ENCODE data around the gene KLK12.

Gene KLK12

GRCh38 chr19:51044327-51044726 lies 9.5 kb upstream of the KLK12 start:
- no peak for DNase-seq

GRCh38 chr19:51043497-51043896 lies 8.7 kb upstream of the KLK12 start:
- no peak for DNase-seq

DNA sequence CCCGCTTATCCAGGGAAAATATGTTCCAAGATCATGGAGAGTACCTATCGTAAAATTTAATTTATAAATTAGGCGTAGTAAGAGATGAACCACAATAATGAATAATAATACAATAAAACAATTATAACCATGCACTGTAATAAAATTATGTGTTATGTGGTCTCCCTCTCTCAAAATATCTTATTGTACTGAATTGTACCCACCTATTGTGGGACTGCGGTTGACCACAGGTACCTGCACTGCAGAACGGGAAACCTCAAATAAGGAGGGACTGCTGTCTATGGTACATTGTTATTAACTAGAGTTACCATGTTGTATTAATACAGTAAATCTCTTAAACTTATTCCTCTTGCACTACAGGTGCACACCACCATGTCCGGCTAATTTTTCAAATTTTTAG lies 5.3 kb upstream of the KLK12 start:
- DNase-seq = no peak

DNA sequence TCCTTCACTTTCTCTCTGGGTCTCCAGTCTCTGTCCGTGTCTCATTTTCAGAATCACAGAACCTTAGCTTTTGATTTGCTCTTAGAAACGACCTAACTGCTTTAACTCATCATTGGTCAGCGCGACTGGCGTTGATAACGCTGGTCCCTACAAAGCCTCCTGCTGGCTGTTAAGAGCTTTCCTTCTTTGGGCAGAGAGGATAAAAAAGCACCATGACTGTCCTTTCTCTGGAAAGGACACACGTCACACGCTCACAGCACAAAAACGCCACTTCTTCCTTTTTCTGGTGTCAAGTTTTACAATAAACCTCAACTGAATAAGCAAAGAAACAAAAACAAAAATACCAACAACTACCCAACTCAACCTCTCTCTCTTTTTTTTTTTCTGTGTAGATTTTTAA lies 1.7 kb upstream of the KLK12 start:
- DNase-seq = no peak

DNA sequence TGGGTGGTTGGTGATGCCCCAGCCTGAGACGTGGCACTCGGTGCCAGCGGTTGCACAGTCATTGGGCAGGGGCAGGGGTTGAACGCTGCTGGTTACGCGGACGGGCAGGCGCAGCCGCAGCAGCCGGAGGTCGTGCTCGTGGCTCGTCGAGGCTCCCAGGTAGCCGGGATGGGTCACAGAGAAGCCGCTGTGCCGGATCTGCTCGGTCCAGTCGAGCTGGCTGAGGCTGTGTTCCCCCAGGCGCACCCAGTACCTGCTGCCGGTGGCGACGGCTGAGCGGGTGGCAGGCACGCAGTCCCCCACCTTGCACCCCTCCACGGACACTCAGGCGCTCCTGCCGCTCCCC lies 2.9 kb downstream of the KLK12 start:
- DNase-seq = no peak

- DNase-seq = no peak
These were observed 3.5 kb downstream of the KLK12 start for GRCh38 chr19:51031220-51031879.

DNA sequence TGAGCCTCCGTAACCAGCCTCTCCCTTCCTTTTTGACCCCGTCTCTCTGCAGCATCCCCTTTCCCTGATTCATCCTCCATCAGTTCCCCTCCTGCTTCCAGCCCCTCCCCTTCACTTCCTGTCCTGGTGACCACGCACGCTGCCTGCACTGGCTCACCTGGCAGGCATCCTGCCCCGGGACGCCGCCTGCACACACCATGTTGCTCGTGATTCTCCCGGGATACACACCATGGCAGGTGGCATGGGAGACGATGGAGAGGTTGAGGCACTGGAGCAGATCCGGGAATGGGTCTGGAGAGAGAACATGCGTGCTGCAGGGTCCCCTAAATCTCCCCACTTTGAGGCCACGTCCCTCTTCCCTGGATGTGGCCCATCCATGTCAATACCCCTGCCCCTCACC lies 4.2 kb downstream of the KLK12 start:
- no peak for DNase-seq

- no peak for DNase-seq
These were observed 5.1 kb downstream of the KLK12 start for GRCh38 chr19:51029718-51030117.

GRCh38 chr19:51027873-51028272 lies 6.9 kb downstream of the KLK12 start:
- no peak for DNase-seq

GRCh38 chr19:51027126-51027806 lies 7.5 kb downstream of the KLK12 start:
- no peak for DNase-seq

DNA sequence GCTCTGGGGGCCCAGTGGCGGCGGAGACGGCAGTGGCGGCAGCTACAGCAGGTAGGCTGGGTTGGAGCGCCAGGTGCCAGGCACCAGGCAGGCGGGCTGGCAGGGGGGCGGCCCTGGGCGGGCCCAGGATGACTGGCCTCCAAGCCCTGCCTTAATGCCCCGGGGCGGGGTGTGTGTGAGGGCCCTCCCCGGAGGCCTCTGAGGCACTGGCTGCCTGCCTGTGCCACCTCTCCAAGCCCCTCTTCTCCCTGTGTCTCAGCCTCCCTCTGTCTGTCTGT lies 8.3 kb downstream of the KLK12 start, which contains the start of gene KLK11:
KLK11 (minus strand) TSS at position 63 of the 278 bp plus-strand sequence. CDS start 985 bp downstream, outside the sequence.
- DNase-seq = no peak

- DNase-seq = no peak
These were observed 8.8 kb downstream of the KLK12 start for GRCh38 chr19:51025809-51026553.

DNA sequence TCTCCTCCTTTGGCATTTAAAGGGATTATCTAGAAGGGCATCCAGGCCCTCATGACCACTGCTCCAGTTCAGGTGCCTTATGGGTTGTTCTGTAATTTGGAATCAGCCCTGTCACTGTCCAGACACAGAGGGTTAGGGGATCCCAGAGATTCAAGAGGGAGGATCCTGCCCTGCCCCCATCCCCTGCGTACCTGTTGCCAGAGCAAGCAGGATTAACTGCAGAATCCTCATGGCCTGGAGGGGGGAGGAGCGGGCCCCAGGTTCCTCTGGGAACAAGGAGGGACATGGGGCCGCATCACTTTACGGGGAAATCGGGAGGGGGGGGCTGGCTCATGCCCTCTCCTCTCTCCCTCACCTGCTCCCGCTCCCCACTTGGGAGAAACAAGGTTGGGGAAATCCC lies 9.4 kb downstream of the KLK12 start:
- no peak for DNase-seq

DNA sequence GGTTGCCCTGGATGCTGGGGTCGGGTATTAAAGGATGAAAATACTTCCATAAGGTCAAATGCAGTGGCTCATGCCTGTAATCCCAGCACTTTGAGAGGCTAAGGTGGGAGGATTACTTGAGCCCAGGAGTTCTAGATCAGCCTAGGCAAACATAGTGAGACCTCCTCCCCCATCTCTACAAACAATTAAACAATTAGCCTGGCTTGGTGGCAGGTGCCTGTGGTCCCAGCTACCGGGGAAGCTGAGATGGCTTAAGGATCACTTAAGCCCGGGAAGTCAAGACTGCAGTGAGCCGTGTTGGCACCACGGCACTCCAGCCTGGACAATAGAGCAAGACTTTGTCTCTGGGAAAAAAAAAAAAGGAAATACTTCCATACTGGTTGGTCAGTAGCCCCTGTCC lies 9.9 kb downstream of the KLK12 start:
- no peak for DNase-seq

DNA sequence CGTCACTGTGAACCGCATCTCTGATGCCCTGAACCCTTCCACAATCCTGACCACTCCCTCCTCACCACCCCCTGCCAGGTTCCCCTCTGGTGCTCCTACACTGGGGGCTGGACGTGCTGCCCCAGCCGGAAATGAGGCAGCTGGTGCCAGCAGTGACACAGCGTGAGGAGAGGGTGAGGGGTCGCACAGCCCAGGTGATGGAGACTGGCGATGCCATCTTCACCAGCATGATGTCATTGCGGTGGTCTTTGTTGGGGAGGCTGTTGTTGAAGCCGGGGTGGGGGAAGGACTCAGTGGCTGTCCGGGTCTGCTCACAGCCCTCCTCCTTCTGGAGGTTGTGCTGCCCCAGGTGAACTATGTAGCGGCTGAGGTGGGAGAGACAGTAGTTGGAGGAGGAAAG lies 10.9 kb downstream of the KLK12 start:
- DNase-seq = no peak

GRCh38 chr19:51022526-51022925 lies 12.3 kb downstream of the KLK12 start:
- DNase-seq = no peak

- no peak for DNase-seq
These were observed 13.7 kb downstream of the KLK12 start for GRCh38 chr19:51020988-51021651.

- no peak for DNase-seq
These were observed 15.3 kb downstream of the KLK12 start, which contains the start of gene KLK10 for GRCh38 chr19:51019544-51019925. KLK10 (minus strand) TSS chr19:51019709; CDS start chr19:51019130, 579 bp downstream.

DNA sequence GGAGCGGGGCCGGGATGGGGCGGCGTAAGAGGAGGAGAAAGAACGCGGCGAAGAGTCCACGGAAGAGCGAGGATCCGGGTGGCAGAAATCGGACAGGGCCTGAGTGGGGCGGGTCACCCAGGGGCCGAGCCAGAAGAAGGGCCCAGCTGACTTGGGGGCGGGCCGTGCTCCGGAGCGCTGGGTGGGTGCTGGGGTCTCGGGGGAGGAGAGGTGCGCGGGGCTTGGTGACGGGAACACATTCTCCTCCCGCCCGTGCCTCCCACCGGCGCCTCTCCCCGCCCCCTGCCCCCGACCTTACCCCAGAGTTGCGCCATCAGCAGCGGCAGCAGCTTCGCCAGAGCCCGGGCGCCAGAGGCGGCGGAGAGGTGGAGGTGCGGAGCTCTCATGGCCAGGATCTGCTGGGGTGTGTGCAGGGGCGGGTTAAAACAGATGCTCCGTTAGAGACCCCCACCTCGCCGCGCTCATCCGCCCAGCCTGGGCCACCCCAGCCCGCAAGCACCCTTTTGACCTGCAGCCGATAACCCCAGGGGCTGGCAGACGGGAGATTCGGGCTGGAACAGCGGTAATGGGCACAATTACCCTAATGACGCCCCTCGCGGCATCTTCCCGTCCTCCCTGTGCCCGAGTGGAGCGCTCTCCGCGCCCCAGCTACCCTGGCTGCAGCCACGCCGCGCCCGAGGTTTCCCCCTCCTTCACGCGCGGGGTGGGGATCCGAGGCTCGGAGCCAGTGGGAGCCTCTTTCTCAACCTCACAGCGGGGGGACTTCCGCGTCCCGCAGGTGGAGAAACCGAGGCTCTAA lies 15.9 kb downstream of the KLK12 start:
- DNase-seq = no peak

- DNase-seq = no peak
These were observed 17.8 kb downstream of the KLK12 start for GRCh38 chr19:51016798-51017683.

- DNase-seq = no peak
These were observed 19.0 kb downstream of the KLK12 start for GRCh38 chr19:51015691-51016267.
